GM12865 (cell line): Measurements from ENCODE around the gene PROM2.

ENCODE experiments used
- DNase-seq: peaks from one replicate; pipeline ENCODE4 v3.0.0; 2010; ENCODE audit warnings: low read depth
- H3K4me3 ChIP-seq: 2 replicates; pipeline ENCODE4 v1.5.1; 2011; ENCODE audit warnings: mild to moderate bottlenecking, low read depth, low read length, control low read depth
- TF ChIP-seq, protein P1 (sequence below): IDR thresholded peaks from 2 replicates; pipeline ENCODE4 v1.5.1; 2011; ENCODE audit warnings: low read length, control low read depth, low read depth, inconsistent platforms; ENCODE audit not compliant: insufficient read depth; ENCODE audit errors: missing control alignments

PROM2 gene

DNA sequence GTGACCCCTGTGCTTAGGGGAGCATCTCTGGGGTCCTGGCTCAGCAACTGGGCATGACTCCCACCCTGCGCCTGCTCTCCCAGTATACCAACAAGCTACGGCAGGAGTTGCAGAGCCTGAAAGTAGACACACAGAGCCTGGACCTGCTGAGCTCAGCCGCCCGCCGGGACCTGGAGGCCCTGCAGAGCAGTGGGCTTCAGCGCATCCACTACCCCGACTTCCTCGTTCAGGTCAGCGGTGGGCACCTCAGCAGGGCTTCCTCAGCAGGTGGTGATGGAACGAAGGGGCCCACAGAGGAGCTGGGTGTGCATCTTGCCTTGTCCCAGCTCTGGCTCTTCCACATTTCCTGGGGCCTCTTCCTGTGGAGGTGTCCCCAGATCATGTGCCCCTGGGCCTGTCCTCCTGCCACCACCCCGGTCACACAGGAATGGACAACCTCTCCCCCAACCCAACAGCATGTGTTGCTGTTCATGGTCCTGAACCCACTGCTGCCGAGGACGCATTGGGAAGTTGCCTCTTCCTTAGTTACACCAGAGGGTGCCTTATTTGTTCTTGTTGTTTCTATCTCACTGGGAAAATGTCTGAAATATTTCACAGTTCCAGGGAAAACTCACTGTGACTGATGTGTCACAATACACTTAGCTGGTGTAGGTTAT is 10.8 kb downstream of the PROM2 start:
- TF ChIP-seq, protein P1, sequence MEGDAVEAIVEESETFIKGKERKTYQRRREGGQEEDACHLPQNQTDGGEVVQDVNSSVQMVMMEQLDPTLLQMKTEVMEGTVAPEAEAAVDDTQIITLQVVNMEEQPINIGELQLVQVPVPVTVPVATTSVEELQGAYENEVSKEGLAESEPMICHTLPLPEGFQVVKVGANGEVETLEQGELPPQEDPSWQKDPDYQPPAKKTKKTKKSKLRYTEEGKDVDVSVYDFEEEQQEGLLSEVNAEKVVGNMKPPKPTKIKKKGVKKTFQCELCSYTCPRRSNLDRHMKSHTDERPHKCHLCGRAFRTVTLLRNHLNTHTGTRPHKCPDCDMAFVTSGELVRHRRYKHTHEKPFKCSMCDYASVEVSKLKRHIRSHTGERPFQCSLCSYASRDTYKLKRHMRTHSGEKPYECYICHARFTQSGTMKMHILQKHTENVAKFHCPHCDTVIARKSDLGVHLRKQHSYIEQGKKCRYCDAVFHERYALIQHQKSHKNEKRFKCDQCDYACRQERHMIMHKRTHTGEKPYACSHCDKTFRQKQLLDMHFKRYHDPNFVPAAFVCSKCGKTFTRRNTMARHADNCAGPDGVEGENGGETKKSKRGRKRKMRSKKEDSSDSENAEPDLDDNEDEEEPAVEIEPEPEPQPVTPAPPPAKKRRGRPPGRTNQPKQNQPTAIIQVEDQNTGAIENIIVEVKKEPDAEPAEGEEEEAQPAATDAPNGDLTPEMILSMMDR = no peak

DNA sequence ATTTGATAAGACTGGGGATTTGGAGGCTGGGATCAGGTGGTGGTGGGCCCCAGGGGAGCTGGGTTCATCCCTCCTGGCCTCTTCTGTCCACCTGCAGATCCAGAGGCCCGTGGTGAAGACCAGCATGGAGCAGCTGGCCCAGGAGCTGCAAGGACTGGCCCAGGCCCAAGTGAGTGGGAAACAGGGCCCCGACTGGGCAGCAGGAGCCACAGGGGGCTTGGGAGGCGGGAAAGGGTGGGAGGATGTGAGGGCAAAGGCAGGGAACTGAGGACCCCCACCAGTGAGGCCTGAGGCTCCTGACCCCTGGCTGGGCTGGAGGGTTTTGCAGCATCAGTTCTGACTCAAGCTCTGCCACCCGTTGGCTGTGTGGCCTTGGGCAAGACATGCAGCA is 11.3 kb downstream of the PROM2 start:
- TF ChIP-seq, protein P1 = no peak
- no peak for DNase-seq
- H3K4me3 ChIP-seq = no peak overlapping the region

More for the DNA sequence above, 10.8 kb downstream of the PROM2 start:
- no peak overlapping the region for H3K4me3 ChIP-seq
- DNase-seq = no peak

DNA sequence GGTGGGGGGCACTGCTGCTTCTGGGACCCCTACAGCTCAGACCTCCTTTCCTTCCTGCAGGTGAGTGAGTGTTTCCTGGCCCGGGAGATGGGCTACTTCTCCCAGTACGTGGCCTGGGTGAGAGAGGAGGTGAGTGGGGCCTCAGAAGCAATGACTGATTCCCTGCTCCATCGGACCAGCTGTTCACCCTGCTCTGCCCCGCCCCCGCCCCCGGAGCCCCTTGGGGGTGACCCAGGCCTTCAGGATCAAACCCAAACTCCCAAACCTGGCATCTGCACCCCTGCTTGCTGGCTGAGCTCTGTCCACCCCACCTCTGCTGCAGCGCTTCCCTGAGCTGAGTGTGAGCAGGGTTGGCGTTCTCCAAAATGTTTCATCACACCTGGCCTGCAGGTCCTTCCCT is 13.1 kb downstream of the PROM2 start:
- TF ChIP-seq, protein P1 = no peak
- no peak overlapping the region for H3K4me3 ChIP-seq
- no peak for DNase-seq

DNA sequence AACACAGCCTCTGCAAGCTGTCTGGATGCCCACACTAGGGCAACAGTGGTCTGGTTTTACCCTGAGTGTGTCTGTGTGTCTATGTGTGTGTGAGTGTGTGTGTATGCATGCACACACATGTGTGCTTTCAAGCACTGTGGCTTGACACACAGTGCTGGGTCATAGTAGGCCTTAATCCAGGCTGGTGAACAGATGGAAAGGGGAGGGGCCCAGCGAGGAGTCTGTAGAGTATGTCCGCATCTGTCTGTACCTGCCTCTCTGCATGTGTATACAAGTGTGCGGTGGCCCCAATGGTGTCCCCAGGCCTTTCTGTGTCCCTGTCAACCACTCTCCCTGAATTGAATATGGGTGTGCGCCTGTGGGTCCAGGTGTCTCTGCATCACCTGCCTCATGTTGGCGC is 13.6 kb downstream of the PROM2 start:
- DNase-seq = no peak
- H3K4me3 ChIP-seq = no peak overlapping the region
- TF ChIP-seq, protein P1 = no peak

DNA sequence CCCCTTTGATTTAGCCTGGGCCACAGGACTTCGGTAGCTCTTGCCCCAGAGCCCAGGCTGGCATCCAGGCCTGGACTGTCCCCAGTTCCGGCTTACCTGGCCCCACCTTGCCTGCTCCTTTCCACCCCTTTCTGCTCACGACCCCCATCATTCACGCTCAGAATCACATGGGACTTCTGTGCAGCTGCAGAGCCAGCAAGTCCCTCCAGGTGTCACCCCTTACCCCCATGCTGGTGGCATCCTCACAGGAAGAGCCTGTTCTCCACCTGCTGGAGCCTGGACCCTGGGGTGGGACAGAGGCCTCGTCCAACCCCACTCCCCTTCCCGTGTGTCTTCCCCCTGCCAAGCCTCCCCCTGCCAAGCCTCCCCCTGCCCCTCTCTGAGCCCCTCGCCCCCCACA is 15.0 kb downstream of the PROM2 start:
- no peak for DNase-seq
- TF ChIP-seq, protein P1 = no peak
- H3K4me3 ChIP-seq = no peak overlapping the region

DNA sequence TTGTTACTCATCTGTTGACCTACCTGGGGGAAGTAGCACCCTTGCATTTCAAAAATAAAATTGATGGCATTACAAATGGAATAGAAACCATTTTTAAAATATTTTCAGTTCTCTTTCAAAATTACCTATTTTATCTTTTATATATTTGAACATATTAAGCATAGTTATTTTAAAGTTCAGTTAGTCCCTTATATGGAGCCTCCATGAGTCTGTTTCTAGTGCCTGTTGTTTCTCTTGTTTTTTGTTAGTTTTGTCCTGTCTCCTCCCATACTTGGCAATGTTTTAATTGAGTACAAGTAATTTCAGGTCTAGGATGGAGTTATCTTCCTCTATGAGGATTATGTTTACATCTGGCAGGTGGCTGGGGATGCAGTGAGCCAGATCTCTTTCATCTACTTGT is 17.0 kb downstream of the PROM2 start:
- H3K4me3 ChIP-seq = no peak overlapping the region
- TF ChIP-seq, protein P1 = no peak
- no peak for DNase-seq
